Esophagus squamous epithelium (tissue), 5 donors: ENCODE measurements around the gene EHMT1. TPM values are rescaled to one million over a fixed set of nuclear protein-coding genes. Genes with fewer than 3 reads are reported as not detected.

ENCODE experiments used
- DNase-seq: peaks from one replicate; lab custom pipeline; 2025; lab: John Stamatoyannopoulos, UW
- H3K27ac ChIP-seq, 4 donors: fragments of 200-600 bp; sonication (generic); one replicate each; pipeline ENCODE4 v1.5.1; 2016 to 2019; ENCODE audit warnings: mild to moderate bottlenecking in 1 of 4
- H3K27me3 ChIP-seq, 4 donors: fragments of 200-600 bp; sonication (generic); 1 replicate in 3 of 4; 2 replicates in 1 of 4; pipeline versions ENCODE4 v1.5.1 to v1.6.0; 2017 to 2021; ENCODE audit warnings: antibody characterized with exemption in 1 of 4
- H3K36me3 ChIP-seq, 3 donors: fragments of 200-600 bp; sonication (generic); one replicate each; pipeline ENCODE4 v1.5.1; 2016 to 2019
- H3K4me1 ChIP-seq, 3 donors: fragments of 200-600 bp; sonication (generic); one replicate each; pipeline ENCODE4 v1.5.1; 2017 to 2019
- H3K4me3 ChIP-seq, 4 donors: fragments of 200-600 bp; sonication (generic); 1 replicate in 3 of 4; 2 replicates in 1 of 4; pipeline ENCODE4 v1.5.1; 2016 to 2019; ENCODE audit warnings: mild to moderate bottlenecking in 2 of 4, moderate library complexity in 1 of 4
- H3K9me3 ChIP-seq, 3 donors: fragments of 200-600 bp; sonication (generic); one replicate each; pipeline ENCODE4 v1.5.1; 2016 to 2019
- POLR2A ChIP-seq, 4 donors: fragments of 450-650 bp; IDR thresholded peaks; one replicate each; pipeline ENCODE4 v1.6.1; 2017; ENCODE audit warnings: antibody characterized with exemption in 4 of 4, mild to moderate bottlenecking in 4 of 4, moderate library complexity in 3 of 4
- WGBS, 2 donors: methylation state at CpG; one replicate each; pipeline ENCODE4 v1.1.5; 2018; 5-methylcytosine and 5-hydroxymethylcytosine counted together
- intact Hi-C: fragments of 100-400 bp; cut with DNase I; formaldehyde crosslinking; loops from one replicate; pipeline ENCODE4 v1.15.0; 2022
- total RNA-seq, 4 donors: library from RNA; depleted of rRNA; stranded (reverse); fragments of >200 nt; gene quantifications; one replicate each; pipeline ENCODE4 v1.1.0, GENCODE V29; 2016
- TF ChIP-seq, protein P1 (sequence below), 6 experiments: fragments of 450-650 bp in 4 of 6; fragments of 200-600 bp in 2 of 6; sonication (generic) in 2 of 6; IDR thresholded peaks; one replicate each; pipeline ENCODE4 v1.5.1; 2016 to 2019; ENCODE audit warnings: antibody characterized with exemption in 6 of 6, mild to moderate bottlenecking in 4 of 6, moderate library complexity in 4 of 6
- donor health status: DM: yes; HTN: yes; CAD: no.

EHMT1 gene
- total RNA-seq, 4 donors from 2014 or later, result 42.8 to 87.0 (median 65.0) TPM

DNA sequence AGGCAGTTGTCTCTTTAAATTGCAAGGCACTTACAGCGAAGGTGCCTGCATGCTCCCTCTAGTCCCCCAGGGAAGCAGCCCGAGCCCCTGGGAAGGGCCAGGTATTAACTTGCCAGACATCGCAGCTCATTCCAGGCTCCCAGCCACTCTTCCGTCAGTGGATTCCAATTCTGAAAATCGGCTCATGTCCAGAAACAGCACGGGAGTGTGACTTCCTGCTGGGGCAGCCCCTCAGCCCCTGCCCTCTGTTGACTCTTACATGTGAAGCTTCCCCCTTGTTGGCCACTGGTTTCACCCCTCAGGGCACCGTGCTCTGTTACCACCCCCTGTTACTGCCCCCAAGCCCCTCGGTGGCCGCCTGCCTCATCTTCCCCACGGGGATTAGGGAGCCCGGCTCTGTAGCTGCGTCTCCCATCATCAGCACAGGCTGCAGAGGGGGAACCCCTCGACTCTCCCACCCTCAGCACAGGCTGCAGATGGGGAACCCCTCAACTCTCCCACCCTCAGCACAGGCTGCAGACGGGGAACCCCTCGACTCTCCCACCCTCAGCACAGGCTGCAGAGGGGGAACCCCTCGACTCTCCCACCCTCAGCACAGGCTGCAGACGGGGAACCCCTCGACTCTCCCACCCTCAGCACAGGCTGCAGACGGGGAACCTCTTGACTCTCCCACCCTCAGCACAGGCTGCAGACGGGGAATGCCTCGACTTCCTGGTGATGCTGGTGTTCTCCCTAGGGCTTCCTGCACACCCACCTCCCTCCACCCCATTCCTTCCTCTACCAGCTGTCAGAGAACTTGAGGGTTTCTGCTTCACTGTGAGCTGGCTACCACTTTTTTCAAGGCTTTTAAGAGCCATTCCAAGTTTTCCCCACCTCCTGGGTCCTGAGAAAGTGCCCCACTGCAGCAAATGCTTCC, 247.7 kb downstream of the EHMT1 start:
- intact Hi-C loops, result no loop called here
- Histone ChIP-seq H3K9me3 (peaks cover 0 to 3% (median 0%) of the 10 kb centered on the region in 3 donors), H3K4me3 (no peak overlapping the region), H3K4me1 (no peaks in the 10 kb centered on the region), H3K27me3 (peaks cover 0 to 18% (median 0%) of the 10 kb centered on the region in 4 donors), H3K27ac (no peak overlapping the region), H3K36me3 (no peaks in the 10 kb centered on the region)
- no peak for DNase-seq
- WGBS, 2 donors, result 30% methylated on average over 11 to 12 of the region's 21 CpGs
- TF ChIP-seq POLR2A (IDR thresholded peaks at IDR 0.05), result no peak
- TF ChIP-seq, protein P1, sequence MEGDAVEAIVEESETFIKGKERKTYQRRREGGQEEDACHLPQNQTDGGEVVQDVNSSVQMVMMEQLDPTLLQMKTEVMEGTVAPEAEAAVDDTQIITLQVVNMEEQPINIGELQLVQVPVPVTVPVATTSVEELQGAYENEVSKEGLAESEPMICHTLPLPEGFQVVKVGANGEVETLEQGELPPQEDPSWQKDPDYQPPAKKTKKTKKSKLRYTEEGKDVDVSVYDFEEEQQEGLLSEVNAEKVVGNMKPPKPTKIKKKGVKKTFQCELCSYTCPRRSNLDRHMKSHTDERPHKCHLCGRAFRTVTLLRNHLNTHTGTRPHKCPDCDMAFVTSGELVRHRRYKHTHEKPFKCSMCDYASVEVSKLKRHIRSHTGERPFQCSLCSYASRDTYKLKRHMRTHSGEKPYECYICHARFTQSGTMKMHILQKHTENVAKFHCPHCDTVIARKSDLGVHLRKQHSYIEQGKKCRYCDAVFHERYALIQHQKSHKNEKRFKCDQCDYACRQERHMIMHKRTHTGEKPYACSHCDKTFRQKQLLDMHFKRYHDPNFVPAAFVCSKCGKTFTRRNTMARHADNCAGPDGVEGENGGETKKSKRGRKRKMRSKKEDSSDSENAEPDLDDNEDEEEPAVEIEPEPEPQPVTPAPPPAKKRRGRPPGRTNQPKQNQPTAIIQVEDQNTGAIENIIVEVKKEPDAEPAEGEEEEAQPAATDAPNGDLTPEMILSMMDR (IDR thresholded peaks at IDR 0.05), result no peak

DNA sequence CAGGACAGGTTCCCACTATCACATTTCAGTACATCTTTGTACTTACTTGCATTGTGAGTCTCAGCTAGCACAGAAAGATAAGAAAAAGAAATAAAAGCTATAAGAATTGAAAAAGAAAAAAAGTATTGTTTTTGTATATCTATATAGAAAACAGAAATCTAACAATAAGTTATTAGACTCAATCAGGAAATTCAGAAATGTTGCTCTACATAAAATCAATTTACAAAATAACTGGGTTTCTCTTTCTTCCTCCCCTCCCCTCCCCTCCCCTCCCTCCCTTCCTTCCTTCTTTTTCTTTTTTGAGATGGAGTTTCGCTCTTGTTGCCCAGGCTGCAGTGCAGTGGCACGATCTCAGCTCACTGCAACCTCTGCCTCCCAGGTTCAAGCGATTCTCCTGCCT, 251.6 kb downstream of the EHMT1 start:
- Histone ChIP-seq H3K9me3 (peaks cover 0 to 3% (median 0%) of the 10 kb centered on the region in 3 donors), H3K27me3 (peaks cover 0 to 28% (median 0%) of the 10 kb centered on the region in 4 donors), H3K4me1 (no peaks in the 10 kb centered on the region), H3K36me3 (no peaks in the 10 kb centered on the region), H3K4me3 (no peak overlapping the region), H3K27ac (no peak overlapping the region)
- TF ChIP-seq, protein P1 (IDR thresholded peaks at IDR 0.05), result no peak
- no peak for TF ChIP-seq POLR2A (IDR thresholded peaks at IDR 0.05)
- 51 to 74% methylated on average over 3 of the region's 3 CpGs for WGBS, 2 donors
- DNase-seq, result no peak
- intact Hi-C loops, result no loop called here

DNA sequence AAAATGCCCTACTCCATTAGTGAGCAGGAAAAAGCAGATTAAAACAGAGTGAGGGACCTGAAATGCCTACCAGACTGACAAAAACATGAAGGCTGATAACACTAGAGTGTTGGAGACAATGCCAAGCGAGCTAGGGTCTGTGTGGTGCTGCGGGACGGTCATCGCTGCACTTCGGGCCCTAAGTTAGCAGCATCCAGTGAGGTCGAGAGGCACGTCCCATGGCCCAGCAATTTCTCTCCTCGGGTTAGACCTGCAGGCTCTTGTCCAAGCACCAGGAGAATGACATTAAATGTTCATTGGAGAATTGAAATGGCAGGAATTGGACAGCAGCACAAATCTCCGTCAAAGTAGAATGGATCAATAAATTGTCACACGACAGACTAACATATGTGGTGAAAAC, 253.5 kb downstream of the EHMT1 start:
- WGBS, 2 donors, result 75 to 83% methylated on average over 10 of the region's 10 CpGs
- DNase-seq, result no peak
- H3K27me3 ChIP-seq, result peaks cover 0 to 35% (median 0%) of the 10 kb centered on the region in 4 donors
- TF ChIP-seq, protein P1 (IDR thresholded peaks at IDR 0.05), result no peak
- no peak for TF ChIP-seq POLR2A (IDR thresholded peaks at IDR 0.05)
- no peaks in the 10 kb centered on the region for H3K36me3 ChIP-seq
- no peak overlapping the region for H3K27ac ChIP-seq
- intact Hi-C loops, result no loop called here
- no peaks in the 10 kb centered on the region for H3K4me1 ChIP-seq
- peaks cover 0 to 3% (median 0%) of the 10 kb centered on the region in 3 donors for H3K9me3 ChIP-seq
- no peak overlapping the region for H3K4me3 ChIP-seq

- Histone ChIP-seq H3K27ac (no peak overlapping the region), H3K36me3 (no peaks in the 10 kb centered on the region), H3K27me3 (peaks cover 0 to 43% (median 0%) of the 10 kb centered on the region in 4 donors), H3K4me3 (no peak overlapping the region), H3K4me1 (peaks cover 0 to 5% (median 4%) of the 10 kb centered on the region in 3 donors), H3K9me3 (peaks cover 0 to 3% (median 0%) of the 10 kb centered on the region in 3 donors)
- DNase-seq, result no peak
- TF ChIP-seq, protein P1 (IDR thresholded peaks at IDR 0.05), result no peak
- no peak for TF ChIP-seq POLR2A (IDR thresholded peaks at IDR 0.05)
- intact Hi-C loops, result no loop called here
- WGBS, 2 donors, result 63 to 81% methylated on average over 4 to 5 of the region's 8 CpGs
Observed at GRCh38 chr9:137873408-137873807, 254.6 kb downstream of the EHMT1 start.

DNA sequence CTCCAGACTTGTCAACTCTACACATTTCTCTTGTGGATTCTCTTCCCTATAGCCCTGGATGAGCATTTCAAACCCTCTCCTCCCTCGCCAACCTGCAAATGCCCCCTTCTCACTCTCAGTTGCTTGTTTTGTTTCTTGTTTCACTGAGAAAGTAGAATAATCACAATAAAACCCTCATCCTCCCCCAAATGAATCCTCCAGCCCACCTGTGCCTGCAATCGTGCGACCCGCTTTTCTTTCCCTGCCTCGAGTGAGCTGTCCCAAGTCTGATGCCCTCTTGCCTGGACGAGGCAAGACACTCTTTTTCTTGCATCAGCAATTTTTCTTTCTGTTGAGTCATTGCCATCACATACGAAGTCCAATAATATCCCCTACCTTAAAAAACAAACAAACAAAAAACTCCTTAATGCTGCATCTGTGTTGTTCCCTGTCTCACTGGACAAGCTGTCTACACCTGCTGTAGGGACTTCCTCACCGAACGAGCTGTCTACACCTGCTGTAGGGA, 255.1 kb downstream of the EHMT1 start:
- peaks cover 0 to 48% (median 0%) of the 10 kb centered on the region in 4 donors for H3K27me3 ChIP-seq
- peaks cover 0 to 10% (median 7%) of the 10 kb centered on the region in 3 donors for H3K4me1 ChIP-seq
- H3K9me3 ChIP-seq, result peaks cover 0 to 3% (median 0%) of the 10 kb centered on the region in 3 donors
- intact Hi-C loops, result no loop called here
- no peak overlapping the region for H3K4me3 ChIP-seq
- WGBS, 2 donors, result 67 to 72% methylated on average over 9 of the region's 9 CpGs
- no peak for TF ChIP-seq POLR2A (IDR thresholded peaks at IDR 0.05)
- TF ChIP-seq, protein P1 (IDR thresholded peaks at IDR 0.05), result no peak
- no peak for DNase-seq
- no peak overlapping the region for H3K27ac ChIP-seq
- no peaks in the 10 kb centered on the region for H3K36me3 ChIP-seq
